OCI-LY7 (cell line): ENCODE results near the gene XPNPEP2. TPM values are rescaled to one million over a fixed set of nuclear protein-coding genes. Genes with fewer than 3 reads are reported as not detected.

Experiments
- BruUV-seq: library from RNA; stranded (reverse); fragments of 400-500 nt; replicated peaks from 2 replicates; lab custom pipeline; 2021; lab: Mats Ljungman, UMichigan
- CTCF ChIA-PET: fragments of 300-600 bp; sonication (Branson Sonifier 250); formaldehyde crosslinking; loops from one replicate; lab custom pipeline; 2022; ENCODE audit warnings: antibody characterized with exemption; ENCODE audit not compliant: unreplicated experiment; lab: Charles Lee
- POLR2A ChIA-PET: fragments of 300-600 bp; sonication (Branson Sonifier 250); formaldehyde crosslinking; loops from one replicate; lab custom pipeline; 2022; ENCODE audit warnings: antibody characterized with exemption; lab: Charles Lee
- DNase-seq: peaks from one replicate; pipeline ENCODE4 v3.0.0-alpha.2; 2015; ENCODE audit warnings: low spot score
- H2AFZ ChIP-seq: fragments of 200-600 bp; sonication (generic), shearing (Covaris generic); 2 replicates; pipeline ENCODE4 v1.6.1; 2014; ENCODE audit warnings: mild to moderate bottlenecking, antibody characterized with exemption, low read length, moderate library complexity
- H3K27ac ChIP-seq: fragments of 200-600 bp; sonication (generic); 2 replicates; pipeline ENCODE4 v1.5.1; 2014; ENCODE audit warnings: mixed run types, low read depth, mild to moderate bottlenecking, moderate library complexity, low read length, inconsistent platforms; ENCODE audit not compliant: poor library complexity, severe bottlenecking
- H3K36me3 ChIP-seq: fragments of 200-600 bp; sonication (generic); 2 replicates; pipeline ENCODE4 v1.6.1; 2014; ENCODE audit warnings: mild to moderate bottlenecking, antibody characterized with exemption, low read length, moderate library complexity, mixed read lengths; ENCODE audit not compliant: insufficient read depth
- H3K4me1 ChIP-seq: fragments of 200-600 bp; sonication (generic); 2 replicates; pipeline ENCODE4 v1.5.1; 2014; ENCODE audit warnings: mild to moderate bottlenecking, low read length; ENCODE audit not compliant: insufficient read depth, poor library complexity, severe bottlenecking
- H3K4me2 ChIP-seq: fragments of 200-600 bp; sonication (generic); 2 replicates; pipeline ENCODE4 v1.6.1; 2014; ENCODE audit warnings: mild to moderate bottlenecking, low read length
- H3K4me3 ChIP-seq: fragments of 200-600 bp; sonication (generic); 2 replicates; pipeline ENCODE4 v1.5.1; 2014; ENCODE audit warnings: mild to moderate bottlenecking, low read depth, low read length; ENCODE audit not compliant: poor library complexity, severe bottlenecking
- H3K79me2 ChIP-seq: fragments of 200-600 bp; sonication (generic); 2 replicates; pipeline ENCODE4 v1.6.1; 2016; ENCODE audit warnings: low read depth, mild to moderate bottlenecking, low read length, moderate library complexity, mixed read lengths; ENCODE audit not compliant: insufficient read depth
- H3K9me2 ChIP-seq: fragments of 200-600 bp; sonication (generic); 2 replicates; pipeline ENCODE4 v1.6.1; 2016; ENCODE audit warnings: mild to moderate bottlenecking, low read length, mixed read lengths; ENCODE audit not compliant: insufficient read depth
- H3K9me3 ChIP-seq: fragments of 200-600 bp; sonication (generic); 2 replicates; pipeline ENCODE4 v1.6.1; 2014; ENCODE audit warnings: mild to moderate bottlenecking, mixed run types, low read length, mixed read lengths
- H4K20me1 ChIP-seq: fragments of 200-600 bp; sonication (generic); 2 replicates; pipeline ENCODE4 v1.6.1; 2014; ENCODE audit warnings: mild to moderate bottlenecking, antibody characterized with exemption, low read length, moderate library complexity, mixed read lengths; ENCODE audit not compliant: insufficient read depth
- CTCF ChIP-seq: fragments of 200-600 bp; sonication (generic); conservative IDR thresholded peaks from 2 replicates; pipeline ENCODE4 v1.5.1; 2014; ENCODE audit warnings: mild to moderate bottlenecking, antibody characterized with exemption, low read length, moderate library complexity, mixed read lengths
- EZH2phosphoT487 ChIP-seq: fragments of 200-600 bp; sonication (generic); IDR thresholded peaks from 2 replicates; pipeline ENCODE4 v1.6.1; 2018; ENCODE audit warnings: low read depth, borderline replicate concordance, mild to moderate bottlenecking, mixed run types, antibody characterized with exemption, low read length, moderate library complexity, mixed read lengths
- intact Hi-C: fragments of 100-400 bp; cut with micrococcal nuclease; formaldehyde crosslinking; loops from one replicate; pipeline ENCODE4 v1.10.0; 2022; ENCODE audit not compliant: unreplicated experiment
- total RNA-seq, 2 experiments: library from RNA; depleted of rRNA in 1 of 2; stranded (reverse); fragments of >200 nt in 1 of 2; shearing (Covaris generic) in 1 of 2; gene quantifications; 2 replicates each; pipeline ENCODE4 v1.2.3, GENCODE V29; 2014 to 2022

The XPNPEP2 gene
- total RNA-seq, 2 experiments from 2014 or later = not detected

GRCh38 chrX:129697204-129697829, 41.5 kb upstream of the XPNPEP2 start:
- peak; percentile 18 for DNase-seq
- no TSS peak for BruUV-seq
- Histone ChIP-seq H3K4me2 (peak overlapping the region; percentile 34), H3K79me2 (no peaks in the 10 kb centered on the region), H2AFZ (no peak overlapping the region), H3K4me1 (peaks cover 12% of the 10 kb centered on the region), H3K36me3 (no peaks in the 10 kb centered on the region), H3K27ac (no peak overlapping the region), H4K20me1 (no peaks in the 10 kb centered on the region), H3K9me3 (no peaks in the 10 kb centered on the region), H3K9me2 (no peaks in the 10 kb centered on the region), H3K4me3 (no peak overlapping the region)
- no peak for TF ChIP-seq CTCF
- no peak for TF ChIP-seq EZH2phosphoT487
- intact Hi-C loops = no loop called here
- POLR2A ChIA-PET = interaction anchor here (0.6 to 0.7 kb wide), 3 partner anchors 16 to 984 kb away, joined by 3 to 8 read pairs (median 5); no protein-coding TSS in a partner anchor
- CTCF ChIA-PET = no interaction called here

- ChIA-PET CTCF (no interaction called here), POLR2A (interaction anchor here (0.6 kb wide), 2 partner anchors 74 to 983 kb away, joined by 3 to 5 read pairs; no protein-coding TSS in a partner anchor)
- intact Hi-C loops = no loop called here
- Histone ChIP-seq H3K9me3 (no peaks in the 10 kb centered on the region), H4K20me1 (no peaks in the 10 kb centered on the region), H2AFZ (no peak overlapping the region), H3K9me2 (no peaks in the 10 kb centered on the region), H3K4me2 (no peak overlapping the region), H3K36me3 (no peaks in the 10 kb centered on the region), H3K27ac (no peak overlapping the region), H3K79me2 (no peaks in the 10 kb centered on the region), H3K4me1 (peaks cover 12% of the 10 kb centered on the region), H3K4me3 (no peak overlapping the region)
- DNase-seq = no peak
- no TSS peak for BruUV-seq
- TF ChIP-seq CTCF (no peak), EZH2phosphoT487 (no peak)
Observed at GRCh38 chrX:129698150-129698549, 40.6 kb upstream of the XPNPEP2 start.

GRCh38 chrX:129700536-129700935, 38.2 kb upstream of the XPNPEP2 start:
- H3K4me1 ChIP-seq = peaks cover 12% of the 10 kb centered on the region
- no peaks in the 10 kb centered on the region for H3K79me2 ChIP-seq
- no peak for DNase-seq
- no peaks in the 10 kb centered on the region for H3K36me3 ChIP-seq
- POLR2A ChIA-PET = no interaction called here
- H3K4me3 ChIP-seq = no peak overlapping the region
- TF ChIP-seq CTCF (no peak), EZH2phosphoT487 (no peak)
- no peaks in the 10 kb centered on the region for H3K9me2 ChIP-seq
- CTCF ChIA-PET = no interaction called here
- no peaks in the 10 kb centered on the region for H4K20me1 ChIP-seq
- intact Hi-C loops = no loop called here
- H3K4me2 ChIP-seq = no peak overlapping the region
- no peak overlapping the region for H3K27ac ChIP-seq
- H2AFZ ChIP-seq = no peak overlapping the region
- BruUV-seq = no TSS peak
- no peaks in the 10 kb centered on the region for H3K9me3 ChIP-seq
